ENCODE measurements around the gene GRID1. TPM values are rescaled to one million over a fixed set of nuclear protein-coding genes. Genes with fewer than 3 reads are reported as not detected.
"Not testable (repeated sequence)": the region's sequence is repeated elsewhere in the genome, so short reads cannot be mapped to it uniquely, and the experiment has no call there.

The GRID1 gene
- total and polyA plus RNA-seq, 2 experiments from 2014 or later = not detected

DNA sequence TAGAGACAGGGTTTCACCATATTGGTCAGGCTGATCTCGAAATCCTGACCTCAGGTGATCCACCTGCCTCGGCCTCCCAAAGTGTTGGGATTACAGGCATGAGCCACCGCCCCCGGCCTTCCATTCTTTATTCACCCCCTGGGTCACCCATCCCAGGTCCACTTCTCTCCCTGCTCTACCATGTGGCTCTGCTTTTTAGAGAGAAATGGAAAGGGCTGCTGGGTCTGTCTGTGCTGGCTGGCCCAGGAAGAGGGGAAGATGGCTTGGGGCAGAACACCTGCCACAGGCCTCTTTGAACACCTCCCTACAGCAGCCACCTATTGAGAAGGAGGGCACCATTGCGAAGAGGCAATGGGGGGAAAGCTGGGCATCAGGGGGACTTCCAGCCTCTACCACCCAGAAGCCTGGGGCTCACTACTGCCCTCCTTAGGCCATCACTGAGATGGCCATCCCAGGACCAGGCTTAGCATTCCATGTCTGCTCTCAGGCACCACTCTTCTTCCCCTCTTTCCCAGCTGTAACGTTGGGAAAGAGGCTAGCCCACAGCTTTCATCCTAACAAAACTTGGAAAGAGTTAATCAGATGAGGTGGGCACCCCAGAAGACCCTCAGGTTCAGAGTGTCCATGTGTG lies 256.3 kb downstream of the GRID1 start:
- H3K9ac ChIP-seq = no peak overlapping the region
- 32 to 34% methylated on average over 6 of the region's 6 CpGs for WGBS, 2 experiments (ENCODE audit: low coverage in 1 of 2, low lambda C conversion rate in 2 of 2, missing lambda C conversion rate in 2 of 2)
- H3K4me1 ChIP-seq (ENCODE audit: insufficient read depth) = no peaks in the 10 kb centered on the region
- no peaks in the 10 kb centered on the region for H3K36me3 ChIP-seq (ENCODE audit: low read depth)
- no peaks in the 10 kb centered on the region for H4K20me1 ChIP-seq (ENCODE audit: insufficient read depth)
- H2AFZ ChIP-seq = no peak overlapping the region
- H3K4me3 ChIP-seq = no peak overlapping the region
- in situ Hi-C loops (cut with MboI) = no loop called here
- no peaks in the 10 kb centered on the region for H3F3A ChIP-seq (ENCODE audit: insufficient read depth)
- H3K9me2 ChIP-seq (ENCODE audit: insufficient read depth) = no peaks in the 10 kb centered on the region
- TF ChIP-seq EZH2phosphoT487 (IDR thresholded peaks at IDR 0.05; ENCODE audit: insufficient read depth, low read depth) (no peak), EZH2 (IDR thresholded peaks at IDR 0.05; ENCODE audit: insufficient read depth, poor library complexity, severe bottlenecking) (no peak)
- no peak overlapping the region for H3K4me2 ChIP-seq (ENCODE audit: unreplicated experiment)
- H3K27me3 ChIP-seq (replicated peaks; ENCODE audit: insufficient read depth) = no peaks in the 10 kb centered on the region
- no peak overlapping the region for H3K27ac ChIP-seq
- H3K9me3 ChIP-seq (ENCODE audit: low read depth) = no peaks in the 10 kb centered on the region
- H3K79me2 ChIP-seq (ENCODE audit: insufficient read depth) = no peaks in the 10 kb centered on the region
- no peak for DNase-seq

GRCh38 chr10:86109421-86109820 lies 257.2 kb downstream of the GRID1 start:
- WGBS, 2 experiments (ENCODE audit: low coverage in 1 of 2, low lambda C conversion rate in 2 of 2, missing lambda C conversion rate in 2 of 2) = 0% methylated on average over 1 of the region's 1 CpG
- TF ChIP-seq EZH2phosphoT487 (IDR thresholded peaks at IDR 0.05; ENCODE audit: insufficient read depth, low read depth) = no peak
- no peak for TF ChIP-seq EZH2 (IDR thresholded peaks at IDR 0.05; ENCODE audit: insufficient read depth, poor library complexity, severe bottlenecking)
- H3K9me2 ChIP-seq (ENCODE audit: insufficient read depth) = no peaks in the 10 kb centered on the region

GRCh38 chr10:86108696-86109095 lies 257.9 kb downstream of the GRID1 start:
- Histone ChIP-seq H2AFZ (no peak overlapping the region), H3K4me3 (no peak overlapping the region), H4K20me1 (ENCODE audit: insufficient read depth) (no peaks in the 10 kb centered on the region), H3K27ac (no peak overlapping the region), H3K9me3 (ENCODE audit: low read depth) (no peaks in the 10 kb centered on the region), H3K9me2 (ENCODE audit: insufficient read depth) (no peaks in the 10 kb centered on the region), H3K4me1 (ENCODE audit: insufficient read depth) (no peaks in the 10 kb centered on the region), H3K36me3 (ENCODE audit: low read depth) (no peaks in the 10 kb centered on the region), H3K4me2 (ENCODE audit: unreplicated experiment) (no peak overlapping the region), H3K9ac (no peak overlapping the region), H3K79me2 (ENCODE audit: insufficient read depth) (no peaks in the 10 kb centered on the region), H3K27me3 (replicated peaks; ENCODE audit: insufficient read depth) (no peaks in the 10 kb centered on the region), H3F3A (ENCODE audit: insufficient read depth) (no peaks in the 10 kb centered on the region)
- TF ChIP-seq EZH2phosphoT487 (IDR thresholded peaks at IDR 0.05; ENCODE audit: insufficient read depth, low read depth) (no peak), EZH2 (IDR thresholded peaks at IDR 0.05; ENCODE audit: insufficient read depth, poor library complexity, severe bottlenecking) (no peak)
- WGBS, 2 experiments (ENCODE audit: low coverage in 1 of 2, low lambda C conversion rate in 2 of 2, missing lambda C conversion rate in 2 of 2) = 23 to 32% methylated on average over 7 of the region's 7 CpGs
- in situ Hi-C loops (cut with MboI) = no loop called here
- DNase-seq = no peak

More at GRCh38 chr10:86109421-86109820, 257.2 kb downstream of the GRID1 start:
- Histone ChIP-seq H3K9ac (no peak overlapping the region), H3K79me2 (ENCODE audit: insufficient read depth) (no peaks in the 10 kb centered on the region), H3K27ac (no peak overlapping the region), H2AFZ (no peak overlapping the region), H3K9me3 (ENCODE audit: low read depth) (no peaks in the 10 kb centered on the region), H4K20me1 (ENCODE audit: insufficient read depth) (no peaks in the 10 kb centered on the region), H3K4me3 (no peak overlapping the region), H3F3A (ENCODE audit: insufficient read depth) (no peaks in the 10 kb centered on the region), H3K4me1 (ENCODE audit: insufficient read depth) (no peaks in the 10 kb centered on the region), H3K27me3 (replicated peaks; ENCODE audit: insufficient read depth) (no peaks in the 10 kb centered on the region), H3K4me2 (ENCODE audit: unreplicated experiment) (no peak overlapping the region), H3K36me3 (ENCODE audit: low read depth) (no peaks in the 10 kb centered on the region)
- in situ Hi-C loops (cut with MboI) = no loop called here
- no peak for DNase-seq

GRCh38 chr10:86107611-86108310 lies 258.8 kb downstream of the GRID1 start:
- H2AFZ ChIP-seq; H3F3A ChIP-seq (ENCODE audit: insufficient read depth); H3K27me3 ChIP-seq (replicated peaks; ENCODE audit: insufficient read depth); H3K27ac ChIP-seq; H3K79me2 ChIP-seq (ENCODE audit: insufficient read depth); in situ Hi-C loops (cut with MboI); H3K36me3 ChIP-seq (ENCODE audit: low read depth); H3K9ac ChIP-seq; H3K4me2 ChIP-seq (ENCODE audit: unreplicated experiment); H3K9me3 ChIP-seq (ENCODE audit: low read depth); H4K20me1 ChIP-seq (ENCODE audit: insufficient read depth); H3K4me1 ChIP-seq (ENCODE audit: insufficient read depth); H3K4me3 ChIP-seq; DNase-seq; H3K9me2 ChIP-seq (ENCODE audit: insufficient read depth): not testable (repeated sequence)
- 33 to 38% methylated on average over 16 of the region's 16 CpGs for WGBS, 2 experiments (ENCODE audit: low coverage in 1 of 2, low lambda C conversion rate in 2 of 2, missing lambda C conversion rate in 2 of 2)
